SK-N-SH (cell line): ENCODE measurements around the gene SLC17A5. TPM values are rescaled to one million over a fixed set of nuclear protein-coding genes. Genes with fewer than 3 reads are reported as not detected.
A peak's percentile ranks its signal among the peaks of the same experiment; 100 is the strongest.

Experiments used
- CTCF ChIA-PET: fragments of 300-600, 350-600 bp; formaldehyde crosslinking; extraction: SDS; loops from one replicate; lab custom pipeline; 2021; lab: Yijun Ruan, JAX
- POLR2A ChIA-PET: fragments of 350-600 bp; sonication (Branson Sonifier 250); formaldehyde crosslinking; extraction: SDS; loops from one replicate; lab custom pipeline; 2020; ENCODE audit warnings: antibody characterized with exemption, inconsistent platforms; lab: Yijun Ruan, JAX
- DNase-seq: peaks from one replicate; pipeline ENCODE4 v3.0.0; 2012
- H2AFZ ChIP-seq: fragments of 200-600 bp; sonication (generic); 2 replicates; pipeline ENCODE4 v1.8.1; 2016; ENCODE audit warnings: antibody characterized with exemption, mild to moderate bottlenecking, low read depth
- H3F3A ChIP-seq: fragments of 200-600 bp; sonication (generic); replicated peaks from 2 replicates; pipeline ENCODE3; 2016; ENCODE audit warnings: antibody characterized with exemption, mild to moderate bottlenecking; ENCODE audit not compliant: insufficient read depth
- H3K27ac ChIP-seq, 2 experiments: fragments of 200-500 bp in 1 of 2; fragments of 200-600 bp in 1 of 2; sonication (Bioruptor generic) in 1 of 2; sonication (generic), shearing (Covaris generic) in 1 of 2; 2 replicates each; pipeline versions ENCODE4 v1.5.1 to v1.6.1; 2014 to 2016; ENCODE audit warnings: low read depth in 2 of 2, inconsistent platforms in 1 of 2, low read length in 1 of 2, mild to moderate bottlenecking in 1 of 2, mixed read lengths in 1 of 2
- H3K27me3 ChIP-seq: fragments of 200-600 bp; sonication (generic), shearing (Covaris generic); 2 replicates; pipeline ENCODE4 v1.6.1; 2016; ENCODE audit warnings: mixed run types; ENCODE audit not compliant: insufficient read depth
- H3K36me3 ChIP-seq, 2 experiments: fragments of 200-500 bp in 1 of 2; fragments of 200-600 bp in 1 of 2; sonication (Bioruptor generic) in 1 of 2; sonication (generic) in 1 of 2; replicated peaks in 1 of 2; 2 replicates each; pipeline versions ENCODE3 to v1.5.1; 2014 to 2016; ENCODE audit warnings: low read length in 1 of 2, mild to moderate bottlenecking in 1 of 2; ENCODE audit not compliant: insufficient read depth in 2 of 2, control insufficient read depth in 1 of 2
- H3K4me1 ChIP-seq, 2 experiments: fragments of 200-500 bp in 1 of 2; fragments of 200-600 bp in 1 of 2; sonication (Bioruptor generic) in 1 of 2; sonication (generic), shearing (Covaris generic) in 1 of 2; 2 replicates each; pipeline versions ENCODE4 v1.5.1 to v1.6.1; 2014 to 2016; ENCODE audit warnings: low read depth in 1 of 2, low read length in 1 of 2, mixed run types in 1 of 2; ENCODE audit not compliant: insufficient read depth in 2 of 2, control insufficient read depth in 1 of 2
- H3K4me2 ChIP-seq: fragments of 200-600 bp; sonication (generic), shearing (Covaris generic); 2 replicates; pipeline ENCODE4 v1.6.1; 2017; ENCODE audit warnings: mixed run types
- H3K4me3 ChIP-seq, 2 experiments: fragments of 200-500 bp in 1 of 2; fragments of 200-600 bp in 1 of 2; sonication (Bioruptor generic) in 1 of 2; sonication (generic), shearing (Covaris generic) in 1 of 2; 2 replicates each; pipeline versions ENCODE4 v1.5.1 to v1.8.1; 2014 to 2016; ENCODE audit warnings: low read depth in 2 of 2, inconsistent platforms in 1 of 2, low read length in 1 of 2, mild to moderate bottlenecking in 1 of 2, mixed read lengths in 1 of 2, moderate library complexity in 1 of 2
- H3K79me2 ChIP-seq: fragments of 200-600 bp; sonication (generic); 2 replicates; pipeline ENCODE4 v1.8.1; 2017; ENCODE audit warnings: mild to moderate bottlenecking; ENCODE audit not compliant: insufficient read depth
- H3K9ac ChIP-seq: fragments of 200-600 bp; sonication (generic); 2 replicates; pipeline ENCODE4 v1.6.1; 2017; ENCODE audit warnings: mixed run types
- H3K9me2 ChIP-seq: fragments of 200-600 bp; sonication (generic); 2 replicates; pipeline ENCODE4 v1.6.1; 2017; ENCODE audit warnings: mixed run types
- H3K9me3 ChIP-seq: fragments of 200-600 bp; sonication (generic); 2 replicates; pipeline ENCODE4 v1.6.1; 2017; ENCODE audit warnings: mixed run types, mild to moderate bottlenecking, moderate library complexity
- H4K20me1 ChIP-seq: fragments of 200-600 bp; sonication (generic); 2 replicates; pipeline ENCODE4 v1.6.1; 2017; ENCODE audit warnings: mild to moderate bottlenecking, mixed run types; ENCODE audit not compliant: insufficient read depth
- CHD2 ChIP-seq: fragments of 150-350 bp; IDR thresholded peaks from 2 replicates; pipeline ENCODE4 v1.6.1; 2018; ENCODE audit warnings: low read length; ENCODE audit not compliant: partially characterized antibody
- EP300 ChIP-seq, 2 experiments: IDR thresholded peaks; 2 replicates each; pipeline versions ENCODE4 v1.4.0 to v1.6.1; 2012; ENCODE audit warnings: borderline replicate concordance in 1 of 2, low read depth in 1 of 2, low read length in 1 of 2
- FOSL2 ChIP-seq: IDR thresholded peaks from 2 replicates; pipeline ENCODE4 v1.4.0; 2012; ENCODE audit warnings: low read depth, mild to moderate bottlenecking, moderate library complexity, borderline replicate concordance
- FOXJ3 ChIP-seq: sonication (generic); formaldehyde crosslinking; IDR thresholded peaks from 2 replicates; pipeline ENCODE4 v1.5.1; 2020; ENCODE audit warnings: mild to moderate bottlenecking, missing genetic modification reagents
- FOXM1 ChIP-seq: IDR thresholded peaks from 2 replicates; pipeline ENCODE4 v1.4.0; 2012; ENCODE audit warnings: low read depth, mild to moderate bottlenecking
- JUND ChIP-seq: IDR thresholded peaks from 2 replicates; pipeline ENCODE4 v1.4.0; 2012
- MEF2A ChIP-seq: IDR thresholded peaks from 2 replicates; pipeline ENCODE4 v1.4.0; 2012; ENCODE audit warnings: low read depth, borderline replicate concordance
- MXI1 ChIP-seq: IDR thresholded peaks from 2 replicates; pipeline ENCODE4 v1.6.1; 2012; ENCODE audit warnings: mild to moderate bottlenecking, low read depth, low read length, improper control_type of control experiment
- RCOR1 ChIP-seq: fragments of 150-350 bp; IDR thresholded peaks from 2 replicates; pipeline ENCODE4 v1.6.1; 2017; ENCODE audit warnings: antibody characterized with exemption, low read length
- SIN3A ChIP-seq: IDR thresholded peaks from 2 replicates; pipeline ENCODE4 v1.6.1; 2012; ENCODE audit warnings: low read depth, mild to moderate bottlenecking, low read length, moderate library complexity, borderline replicate concordance
- SMC3 ChIP-seq: IDR thresholded peaks from 2 replicates; pipeline ENCODE4 v1.6.1; 2012; ENCODE audit warnings: low read depth, low read length, improper control_type of control experiment
- TAF1 ChIP-seq: IDR thresholded peaks from 2 replicates; pipeline ENCODE4 v1.6.1; 2012; ENCODE audit warnings: low read depth, mild to moderate bottlenecking, low read length, moderate library complexity, borderline replicate concordance
- TCF12 ChIP-seq: IDR thresholded peaks from 2 replicates; pipeline ENCODE4 v1.4.0; 2012
- TEAD4 ChIP-seq: IDR thresholded peaks from 2 replicates; pipeline ENCODE4 v1.4.0; 2012; ENCODE audit warnings: mild to moderate bottlenecking, borderline replicate concordance; ENCODE audit not compliant: insufficient read depth
- YY1 ChIP-seq: IDR thresholded peaks from 2 replicates; pipeline ENCODE4 v1.4.0; 2012; ENCODE audit warnings: low read depth, mild to moderate bottlenecking
- WGBS: methylation state at CpG from one replicate; pipeline ENCODE4 v1.1.6; 2017; ENCODE audit warnings: low lambda C conversion rate; 5-methylcytosine and 5-hydroxymethylcytosine counted together
- polyA plus RNA-seq, 3 experiments: library from polyadenylated mRNA; depleted of rRNA; stranded (reverse); fragments of >200 nt; gene quantifications; 2 replicates each; pipeline ENCODE4 v1.2.3, GENCODE V29; 2012
- TF ChIP-seq, protein P1 (sequence below): IDR thresholded peaks from 2 replicates; pipeline ENCODE4; 2012
- TF ChIP-seq, protein P2 (sequence below): IDR thresholded peaks from 2 replicates; pipeline ENCODE4 v1.4.0; 2012; ENCODE audit warnings: low read depth
- TF ChIP-seq, protein P3 (sequence below): fragments of 200-600 bp; sonication (generic); IDR thresholded peaks from 2 replicates; pipeline ENCODE4 v1.6.1; 2017; ENCODE audit warnings: antibody characterized with exemption, mild to moderate bottlenecking, moderate library complexity
- TF ChIP-seq, protein P4 (sequence below): IDR thresholded peaks from 2 replicates; pipeline ENCODE4 v1.4.0; 2012; ENCODE audit warnings: low read depth, borderline replicate concordance

SLC17A5 gene
- polyA plus RNA-seq, 1 of the 3 experiments (the other 2 are of a cell fraction), result 9.2 TPM

DNA sequence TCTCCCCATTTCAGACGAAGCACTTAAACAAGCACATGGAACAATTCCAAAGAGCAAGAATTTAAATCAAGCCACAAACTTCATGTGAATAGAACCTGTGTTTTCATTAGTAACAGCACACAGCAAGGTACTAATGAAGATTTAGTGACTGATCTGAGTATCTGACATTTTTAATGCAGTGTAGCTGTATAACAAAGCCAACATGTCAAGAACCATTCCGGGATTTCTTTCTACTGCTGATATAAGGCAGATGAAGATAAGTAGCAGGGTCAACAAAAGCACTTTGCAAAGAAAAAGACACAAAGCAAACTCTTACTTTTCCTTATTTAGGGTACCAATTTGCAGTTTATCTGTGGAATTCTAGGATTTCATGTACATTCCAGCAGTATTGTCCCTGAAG is 11.3 kb downstream of the SLC17A5 start:
- Histone ChIP-seq H3K4me2 (no peak overlapping the region), H4K20me1 (no peaks in the 10 kb centered on the region), H3K9me2 (no peaks in the 10 kb centered on the region), H2AFZ (no peak overlapping the region), H3F3A (peaks cover 29% of the 10 kb centered on the region), H3K9me3 (no peaks in the 10 kb centered on the region), H3K27me3 (no peaks in the 10 kb centered on the region), H3K36me3 (peaks cover 4 to 18% of the 10 kb centered on the region in 2 experiments), H3K4me1 (peaks cover 0 to 11% of the 10 kb centered on the region in 2 experiments; a peak in 2 of 4 replicates), H3K4me3 (no peak overlapping the region)
- POLR2A ChIA-PET, result no interaction called here
- 34% methylated on average over 2 of the region's 2 CpGs for WGBS
- TF ChIP-seq TCF12 (peak; percentile 41; the same call in 1 of the 2 replicates), JUND (peak; percentile 2; the same call in 1 of the 2 replicates), EP300 (IDR thresholded peaks at IDR 0.05; ENCODE audit: borderline replicate concordance in 1 of 2, low read depth in 1 of 2, low read length in 1 of 2) (peak in 1 of 2 experiments; percentile 48; a peak in 1 of 4 replicates)
- TF ChIP-seq, protein P1, sequence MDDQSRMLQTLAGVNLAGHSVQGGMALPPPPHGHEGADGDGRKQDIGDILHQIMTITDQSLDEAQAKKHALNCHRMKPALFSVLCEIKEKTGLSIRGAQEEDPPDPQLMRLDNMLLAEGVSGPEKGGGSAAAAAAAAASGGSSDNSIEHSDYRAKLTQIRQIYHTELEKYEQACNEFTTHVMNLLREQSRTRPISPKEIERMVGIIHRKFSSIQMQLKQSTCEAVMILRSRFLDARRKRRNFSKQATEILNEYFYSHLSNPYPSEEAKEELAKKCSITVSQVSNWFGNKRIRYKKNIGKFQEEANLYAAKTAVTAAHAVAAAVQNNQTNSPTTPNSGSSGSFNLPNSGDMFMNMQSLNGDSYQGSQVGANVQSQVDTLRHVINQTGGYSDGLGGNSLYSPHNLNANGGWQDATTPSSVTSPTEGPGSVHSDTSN, result peak; percentile 63; the same call in 1 of the 2 replicates
- TF ChIP-seq, protein P2, sequence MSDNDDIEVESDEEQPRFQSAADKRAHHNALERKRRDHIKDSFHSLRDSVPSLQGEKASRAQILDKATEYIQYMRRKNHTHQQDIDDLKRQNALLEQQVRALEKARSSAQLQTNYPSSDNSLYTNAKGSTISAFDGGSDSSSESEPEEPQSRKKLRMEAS, result no peak
- TF ChIP-seq, all 33 proteins: peak for 4
- Histone ChIP-seq H3K27ac (peak overlapping the region in 1 of 2 experiments; percentile 43; a peak in 1 of 4 replicates), H3K79me2 (no peaks in the 10 kb centered on the region), H3K9ac (no peak overlapping the region)
- no peak for DNase-seq
- CTCF ChIA-PET, result interaction anchor here (2.0 kb wide), 1 partner anchor 10 kb away, joined by 18 read pairs; the partner anchor contains the start of gene SLC17A5

DNA sequence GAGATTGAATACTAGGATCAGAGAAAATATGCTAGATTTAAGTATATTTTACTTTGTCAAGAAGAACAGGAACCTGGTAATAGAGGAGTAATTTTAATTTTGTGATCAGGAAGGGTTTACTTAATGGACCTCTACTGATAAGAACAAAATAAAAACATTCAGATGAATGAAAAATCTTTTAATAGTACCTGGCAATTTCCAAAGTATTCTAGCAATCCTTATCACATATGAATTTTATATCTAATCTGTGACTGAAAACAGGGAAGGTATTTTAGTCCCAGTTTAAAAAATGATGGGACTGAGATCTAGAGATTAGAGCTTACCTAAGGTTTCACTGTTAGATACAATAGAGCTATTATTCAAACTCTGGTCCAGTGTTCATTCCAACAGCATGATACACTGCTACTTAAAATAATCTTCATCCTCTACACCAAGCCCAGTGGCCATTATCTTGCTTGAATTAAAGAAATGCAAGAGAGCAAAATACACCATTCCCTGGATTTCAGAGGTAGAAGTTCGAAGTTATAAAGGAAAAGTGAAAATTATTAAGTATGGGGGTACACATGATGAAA is 13.5 kb downstream of the SLC17A5 start:
- DNase-seq, result no peak
- Histone ChIP-seq H3K36me3 (peaks cover 4 to 29% of the 10 kb centered on the region in 2 experiments), H3F3A (peaks cover 29% of the 10 kb centered on the region), H3K27me3 (no peaks in the 10 kb centered on the region), H3K9me3 (no peaks in the 10 kb centered on the region), H3K9ac (no peak overlapping the region), H4K20me1 (no peaks in the 10 kb centered on the region), H3K4me3 (no peak overlapping the region), H3K27ac (peak overlapping the region in 1 of 2 experiments; percentile 21; a peak in 1 of 4 replicates), H3K4me1 (peaks cover 0 to 11% of the 10 kb centered on the region in 2 experiments; a peak in 1 of 4 replicates), H3K4me2 (no peak overlapping the region), H2AFZ (no peak overlapping the region), H3K9me2 (no peaks in the 10 kb centered on the region), H3K79me2 (no peaks in the 10 kb centered on the region)
- ChIA-PET CTCF (no interaction called here), POLR2A (no interaction called here)
- WGBS, result 81% methylated on average over 1 of the region's 1 CpG
- no peak for TF ChIP-seq JUND
- TF ChIP-seq, protein P1, result 0 out of 2 replicates have a peak, but pooled peaks have one; percentile 12
- peak; percentile 34; the same call in 1 of the 2 replicates for TF ChIP-seq TCF12
- no peak for TF ChIP-seq SMC3
- TF ChIP-seq FOXJ3 (CRISPR knock-in tag), result no peak
- 0 out of 2 replicates have a peak, but pooled peaks have one; percentile 24 for TF ChIP-seq FOXM1
- TF ChIP-seq FOSL2, result peak; percentile 26; the same call in 1 of the 2 replicates
- no peak for TF ChIP-seq YY1
- no peak for TF ChIP-seq MXI1
- TF ChIP-seq EP300 (IDR thresholded peaks at IDR 0.05; ENCODE audit: borderline replicate concordance in 1 of 2, low read depth in 1 of 2, low read length in 1 of 2), result no peak
- no peak for TF ChIP-seq SIN3A
- TF ChIP-seq MEF2A, result peak; percentile 75
- no peak for TF ChIP-seq RCOR1
- peak; percentile 42; the same call in 1 of the 2 replicates for TF ChIP-seq TEAD4
- TF ChIP-seq TAF1, result no peak
- TF ChIP-seq, protein P3, sequence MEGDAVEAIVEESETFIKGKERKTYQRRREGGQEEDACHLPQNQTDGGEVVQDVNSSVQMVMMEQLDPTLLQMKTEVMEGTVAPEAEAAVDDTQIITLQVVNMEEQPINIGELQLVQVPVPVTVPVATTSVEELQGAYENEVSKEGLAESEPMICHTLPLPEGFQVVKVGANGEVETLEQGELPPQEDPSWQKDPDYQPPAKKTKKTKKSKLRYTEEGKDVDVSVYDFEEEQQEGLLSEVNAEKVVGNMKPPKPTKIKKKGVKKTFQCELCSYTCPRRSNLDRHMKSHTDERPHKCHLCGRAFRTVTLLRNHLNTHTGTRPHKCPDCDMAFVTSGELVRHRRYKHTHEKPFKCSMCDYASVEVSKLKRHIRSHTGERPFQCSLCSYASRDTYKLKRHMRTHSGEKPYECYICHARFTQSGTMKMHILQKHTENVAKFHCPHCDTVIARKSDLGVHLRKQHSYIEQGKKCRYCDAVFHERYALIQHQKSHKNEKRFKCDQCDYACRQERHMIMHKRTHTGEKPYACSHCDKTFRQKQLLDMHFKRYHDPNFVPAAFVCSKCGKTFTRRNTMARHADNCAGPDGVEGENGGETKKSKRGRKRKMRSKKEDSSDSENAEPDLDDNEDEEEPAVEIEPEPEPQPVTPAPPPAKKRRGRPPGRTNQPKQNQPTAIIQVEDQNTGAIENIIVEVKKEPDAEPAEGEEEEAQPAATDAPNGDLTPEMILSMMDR, result no peak
- no peak for TF ChIP-seq CHD2
- TF ChIP-seq, protein P4, sequence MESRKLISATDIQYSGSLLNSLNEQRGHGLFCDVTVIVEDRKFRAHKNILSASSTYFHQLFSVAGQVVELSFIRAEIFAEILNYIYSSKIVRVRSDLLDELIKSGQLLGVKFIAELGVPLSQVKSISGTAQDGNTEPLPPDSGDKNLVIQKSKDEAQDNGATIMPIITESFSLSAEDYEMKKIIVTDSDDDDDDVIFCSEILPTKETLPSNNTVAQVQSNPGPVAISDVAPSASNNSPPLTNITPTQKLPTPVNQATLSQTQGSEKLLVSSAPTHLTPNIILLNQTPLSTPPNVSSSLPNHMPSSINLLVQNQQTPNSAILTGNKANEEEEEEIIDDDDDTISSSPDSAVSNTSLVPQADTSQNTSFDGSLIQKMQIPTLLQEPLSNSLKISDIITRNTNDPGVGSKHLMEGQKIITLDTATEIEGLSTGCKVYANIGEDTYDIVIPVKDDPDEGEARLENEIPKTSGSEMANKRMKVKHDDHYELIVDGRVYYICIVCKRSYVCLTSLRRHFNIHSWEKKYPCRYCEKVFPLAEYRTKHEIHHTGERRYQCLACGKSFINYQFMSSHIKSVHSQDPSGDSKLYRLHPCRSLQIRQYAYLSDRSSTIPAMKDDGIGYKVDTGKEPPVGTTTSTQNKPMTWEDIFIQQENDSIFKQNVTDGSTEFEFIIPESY, result no peak
